Esophagus squamous epithelium (tissue), 4 donors: ENCODE results near the gene AKNA.

Source experiments
- CTCF ChIP-seq, 6 experiments: fragments of 450-650 bp in 4 of 6; fragments of 200-600 bp in 2 of 6; sonication (generic) in 2 of 6; IDR thresholded peaks; one replicate each; pipeline ENCODE4 v1.5.1; 2016 to 2019; ENCODE audit warnings: antibody characterized with exemption in 6 of 6, mild to moderate bottlenecking in 4 of 6, moderate library complexity in 4 of 6
- POLR2A ChIP-seq, 4 donors: fragments of 450-650 bp; IDR thresholded peaks; one replicate each; pipeline ENCODE4 v1.6.1; 2017; ENCODE audit warnings: antibody characterized with exemption in 4 of 4, mild to moderate bottlenecking in 4 of 4, moderate library complexity in 3 of 4

GRCh38 chr9:114375386-114376175 lies 12.2 kb downstream of the AKNA start:
- TF ChIP-seq POLR2A (IDR thresholded peaks at IDR 0.05) (no peak), CTCF (IDR thresholded peaks at IDR 0.05) (no peak)
